COLO668 (cell line): ENCODE measurements around the gene TLE7.

ENCODE experiments used
- DNase-seq: peaks from one replicate; lab custom pipeline; 2025; ENCODE audit not compliant: unreplicated experiment; lab: John Stamatoyannopoulos, UW

The TLE7 gene

GRCh38 chr16:71414038-71414437 is 27.8 kb downstream of the TLE7 start:
- no peak for DNase-seq

DNA sequence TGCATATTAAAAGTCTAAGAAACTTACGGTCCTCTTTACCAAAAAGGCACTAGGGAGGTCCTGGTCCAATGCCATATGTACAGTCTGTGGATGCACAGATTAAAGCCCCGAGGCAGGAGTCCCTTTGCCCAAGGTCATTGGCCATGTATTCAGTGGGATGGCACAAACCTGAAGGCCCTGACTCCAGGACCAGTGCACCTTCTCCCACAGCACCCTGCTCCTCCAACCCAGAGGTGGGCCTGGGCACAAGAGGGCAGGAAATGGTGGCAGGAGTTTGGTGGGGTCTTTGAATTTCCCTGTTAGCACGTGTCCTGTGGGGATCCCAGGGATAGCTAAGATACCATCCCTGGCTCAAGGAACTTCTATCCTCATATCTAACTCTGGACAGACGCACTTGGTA is 28.5 kb downstream of the TLE7 start:
- no peak for DNase-seq

DNA sequence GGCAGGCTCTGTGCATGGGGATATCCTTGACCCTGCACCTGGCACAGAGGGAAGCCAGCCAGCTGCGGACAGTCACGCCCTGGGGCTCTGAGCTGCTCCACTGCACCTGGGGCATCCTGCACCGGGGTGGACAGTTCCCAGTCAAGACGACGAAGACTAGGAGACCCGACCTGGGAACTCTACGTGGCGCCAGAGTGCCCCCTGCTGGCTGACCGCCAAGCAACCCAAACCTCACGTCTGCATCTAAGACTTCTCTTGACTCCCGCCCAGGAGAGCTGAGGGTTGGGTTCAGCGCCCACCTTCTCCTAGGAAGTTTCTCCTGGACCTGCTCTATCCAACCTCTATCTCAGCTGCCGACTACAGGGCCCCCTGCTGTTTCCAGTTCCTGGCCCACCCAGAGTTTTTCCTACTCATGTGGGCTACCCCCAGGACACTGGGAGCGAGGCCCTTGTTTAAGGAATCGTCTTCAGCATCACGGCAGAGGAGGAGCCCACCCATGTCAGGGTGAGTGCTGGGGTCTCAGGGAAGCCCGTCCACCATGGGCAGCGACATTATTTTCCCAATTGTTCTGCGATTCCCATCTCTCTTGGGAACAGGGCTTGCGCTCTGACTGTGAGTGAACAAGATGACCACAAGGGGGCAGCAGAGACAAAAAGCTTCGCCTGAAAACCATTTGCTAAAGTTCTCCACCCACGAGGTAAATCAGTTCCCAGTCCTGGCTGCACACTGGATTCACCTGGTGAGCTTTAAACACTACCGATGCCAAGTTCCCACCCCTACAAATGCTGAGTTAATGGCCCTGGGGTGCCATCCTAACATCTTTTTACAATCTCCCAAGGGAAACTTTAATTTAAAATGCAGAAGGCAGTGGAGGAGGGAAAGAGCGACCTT is 29.3 kb downstream of the TLE7 start:
- peak; percentile 65 for DNase-seq

- no peak for DNase-seq
Observed at GRCh38 chr16:71410146-71410545, 31.7 kb downstream of the TLE7 start.

- no peak for DNase-seq
Observed at GRCh38 chr16:71409011-71409775, 32.7 kb downstream of the TLE7 start.

DNA sequence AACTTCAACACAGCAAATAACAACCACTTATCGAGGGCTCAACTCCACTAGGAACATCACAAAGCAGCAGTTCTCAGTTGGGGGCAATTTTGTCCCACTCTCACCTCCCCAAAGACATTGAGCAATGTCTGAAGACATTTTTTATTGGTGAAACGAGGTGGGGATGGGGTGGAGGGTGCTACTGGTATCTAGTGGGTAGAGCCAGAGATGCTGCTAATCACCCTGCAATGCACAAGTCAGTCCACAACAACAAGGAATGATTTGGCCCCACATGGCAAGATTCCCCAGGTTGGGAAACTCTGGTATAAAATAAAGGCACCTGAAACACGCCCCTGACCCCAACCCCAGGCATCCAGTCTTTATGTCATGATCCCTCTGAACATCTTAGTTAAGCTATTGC is 33.3 kb downstream of the TLE7 start:
- DNase-seq: no peak

DNA sequence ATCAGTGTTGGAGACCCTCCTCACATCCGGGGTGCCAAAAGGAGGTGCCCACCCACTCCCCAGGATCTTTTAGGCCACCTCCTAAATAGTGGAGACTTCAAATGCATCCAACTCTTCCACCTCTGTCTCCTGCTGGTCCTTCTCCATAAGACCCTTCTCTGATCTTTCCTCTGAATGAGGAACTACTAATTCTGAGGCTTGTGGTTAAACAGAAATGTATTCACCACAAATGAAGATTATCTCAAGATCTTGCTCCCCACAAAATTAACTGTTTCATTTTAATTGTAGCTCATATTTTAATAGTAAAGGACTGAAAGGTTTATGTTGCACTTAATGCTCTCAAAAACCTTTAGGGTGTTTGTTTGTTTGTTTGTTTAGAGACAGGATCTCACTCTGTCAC is 34.1 kb downstream of the TLE7 start:
- no peak for DNase-seq

DNA sequence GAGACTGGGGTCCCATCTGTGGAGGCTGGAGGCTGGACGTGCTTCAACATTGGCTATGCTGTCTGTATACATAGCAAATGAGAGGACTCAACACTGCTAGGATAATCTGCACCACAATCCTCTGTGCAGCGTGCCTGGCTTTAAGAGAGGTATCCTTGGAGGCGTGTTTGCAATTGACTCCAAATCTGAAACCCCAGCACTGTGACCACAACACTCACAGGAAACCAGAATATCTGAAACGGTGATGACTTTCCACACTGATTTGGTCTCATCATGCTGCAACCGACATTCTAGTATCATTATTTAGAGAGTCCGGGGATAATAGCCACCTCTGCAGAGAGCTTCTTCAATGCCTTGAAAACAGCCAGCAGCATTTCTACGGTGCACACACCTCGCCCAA is 35.1 kb downstream of the TLE7 start:
- no peak for DNase-seq

- no peak for DNase-seq
Observed at GRCh38 chr16:71406316-71406715, 35.5 kb downstream of the TLE7 start.

GRCh38 chr16:71404364-71404763 is 37.5 kb downstream of the TLE7 start:
- DNase-seq: no peak

GRCh38 chr16:71402674-71403073 is 39.2 kb downstream of the TLE7 start:
- DNase-seq: no peak

- DNase-seq: no peak
Observed at GRCh38 chr16:71402007-71402406, 39.8 kb downstream of the TLE7 start.

DNA sequence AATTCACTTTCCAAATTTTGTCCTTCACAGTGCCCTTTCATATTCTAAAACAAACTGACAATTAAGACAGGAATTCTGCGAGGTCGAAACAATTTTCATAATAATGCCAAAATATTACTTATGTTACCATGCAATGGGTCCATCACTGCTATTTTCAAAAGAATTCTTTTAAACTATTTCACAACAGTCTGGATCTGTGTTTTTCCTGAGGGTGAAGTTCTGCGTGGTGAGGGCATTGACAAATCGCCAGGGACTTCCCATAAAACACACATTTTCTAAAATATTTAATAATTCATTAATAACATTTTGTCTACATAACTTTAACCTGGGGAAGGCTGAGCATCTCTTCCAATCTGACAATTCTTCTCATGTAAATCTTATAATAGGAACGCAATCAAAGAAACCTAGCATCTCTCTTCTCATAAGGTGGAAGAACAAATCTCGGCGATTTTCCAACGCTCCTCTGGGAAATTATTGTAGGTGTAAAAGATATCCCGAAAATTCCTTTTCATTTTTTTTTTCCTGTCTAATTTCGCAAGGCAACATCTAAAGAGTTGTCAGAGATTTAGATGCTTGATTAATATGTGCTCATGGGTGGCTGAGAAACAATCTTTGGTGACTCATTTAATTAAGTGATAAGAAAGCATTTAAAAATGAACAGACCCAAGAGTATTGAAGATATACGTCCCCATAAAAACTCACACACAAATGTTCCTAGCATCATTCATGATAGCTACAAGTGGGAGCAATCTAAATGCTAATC is 41.9 kb downstream of the TLE7 start:
- DNase-seq: no peak

- no peak for DNase-seq
Observed at GRCh38 chr16:71396594-71396993, 45.3 kb downstream of the TLE7 start.

GRCh38 chr16:71389330-71389729 is 52.5 kb downstream of the TLE7 start:
- DNase-seq: no peak

GRCh38 chr16:71387045-71387871 is 54.6 kb downstream of the TLE7 start:
- no peak for DNase-seq

DNA sequence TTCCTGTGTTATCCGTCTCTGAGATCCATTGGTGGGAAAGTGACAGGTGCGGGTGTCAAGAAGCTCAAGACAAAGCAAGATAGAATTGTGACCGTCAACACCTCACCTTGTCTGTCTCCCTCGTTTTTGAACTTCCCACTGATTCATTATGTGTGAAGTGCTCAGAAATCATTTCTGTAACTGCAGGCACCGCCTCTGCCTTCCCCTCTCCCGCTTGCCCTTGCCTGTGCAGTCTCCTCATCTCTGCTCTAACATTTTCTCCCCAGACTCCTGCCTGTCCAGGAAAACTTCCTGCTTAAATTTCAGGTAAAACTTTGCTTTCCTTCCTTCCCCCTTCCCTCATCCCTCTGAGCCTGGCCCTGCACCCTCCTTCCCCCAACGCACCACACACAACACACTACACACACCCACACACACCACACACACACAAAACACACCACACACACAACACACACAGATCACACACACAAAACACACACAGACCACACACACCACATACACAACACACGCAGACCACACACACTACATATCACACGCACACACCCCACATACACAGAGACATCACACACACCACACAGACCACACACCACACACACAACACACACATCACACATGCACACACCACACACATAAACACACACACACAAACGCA is 57.7 kb downstream of the TLE7 start:
- DNase-seq: no peak

DNA sequence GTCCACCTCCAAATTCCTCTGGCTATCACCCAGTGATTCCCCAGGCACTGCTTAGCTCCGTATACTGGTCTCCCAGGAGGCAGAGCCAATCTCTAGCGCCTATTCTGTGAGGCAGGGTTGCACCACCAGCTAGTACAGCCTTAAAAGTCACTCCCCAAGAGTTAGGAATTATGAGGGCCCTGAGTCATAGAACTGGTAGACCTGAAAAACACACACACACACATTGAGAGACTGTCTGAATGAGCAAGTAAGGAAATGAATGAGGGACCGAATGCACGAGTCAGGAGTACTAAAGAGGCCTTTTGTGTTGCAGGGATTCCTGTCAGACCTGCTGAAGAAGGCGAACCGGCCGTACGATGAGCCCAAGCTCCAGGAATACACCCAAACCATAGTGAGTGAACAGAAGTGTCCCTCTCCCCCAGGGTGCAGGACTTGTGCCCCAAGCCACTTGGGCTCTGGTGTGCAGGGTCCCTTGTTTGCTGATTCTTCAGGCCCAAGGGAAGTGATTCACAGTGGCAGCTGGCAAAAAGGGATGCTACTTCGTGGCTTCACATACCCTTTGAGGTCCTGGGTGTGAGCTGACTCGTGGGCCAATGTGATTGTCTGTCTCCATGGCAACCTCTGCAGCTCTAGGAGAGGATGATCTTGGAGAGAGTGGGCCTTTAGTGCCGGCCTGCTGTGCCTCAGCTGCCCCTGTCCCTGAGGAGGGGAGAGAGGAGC is 58.6 kb downstream of the TLE7 start:
- DNase-seq: no peak

DNA sequence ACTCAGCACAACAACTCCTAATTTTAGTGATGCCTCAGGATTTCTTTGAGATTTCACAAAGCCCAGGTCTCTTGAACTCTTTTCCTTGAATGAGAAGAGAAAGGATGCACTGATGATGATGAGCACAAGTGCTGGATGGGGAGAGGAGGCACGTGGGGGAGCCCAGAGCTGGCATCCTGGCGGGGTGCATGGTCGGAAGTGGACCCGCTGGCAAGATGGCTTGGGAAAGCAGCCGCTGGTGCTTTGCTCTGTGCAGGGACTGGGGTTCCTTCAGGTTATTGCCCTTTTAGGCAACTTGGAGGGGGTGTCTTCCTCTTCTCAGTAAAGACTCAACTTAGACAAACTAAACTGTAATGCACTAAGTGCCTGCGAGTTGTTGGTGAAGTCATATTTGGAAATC is 61.0 kb downstream of the TLE7 start:
- DNase-seq: no peak
